GM19452 (cell line): ENCODE data around the gene ZIC3.
"Not testable (repeated sequence)": the region's sequence is repeated elsewhere in the genome, so short reads cannot be mapped to it uniquely, and the experiment has no call there.

Experiments used
- ATAC-seq: cut with Tn5 transposase; IDR thresholded peaks from one replicate; pipeline ENCODE4 v1.9.1; 2021; ENCODE audit not compliant: unreplicated experiment

Gene ZIC3

DNA sequence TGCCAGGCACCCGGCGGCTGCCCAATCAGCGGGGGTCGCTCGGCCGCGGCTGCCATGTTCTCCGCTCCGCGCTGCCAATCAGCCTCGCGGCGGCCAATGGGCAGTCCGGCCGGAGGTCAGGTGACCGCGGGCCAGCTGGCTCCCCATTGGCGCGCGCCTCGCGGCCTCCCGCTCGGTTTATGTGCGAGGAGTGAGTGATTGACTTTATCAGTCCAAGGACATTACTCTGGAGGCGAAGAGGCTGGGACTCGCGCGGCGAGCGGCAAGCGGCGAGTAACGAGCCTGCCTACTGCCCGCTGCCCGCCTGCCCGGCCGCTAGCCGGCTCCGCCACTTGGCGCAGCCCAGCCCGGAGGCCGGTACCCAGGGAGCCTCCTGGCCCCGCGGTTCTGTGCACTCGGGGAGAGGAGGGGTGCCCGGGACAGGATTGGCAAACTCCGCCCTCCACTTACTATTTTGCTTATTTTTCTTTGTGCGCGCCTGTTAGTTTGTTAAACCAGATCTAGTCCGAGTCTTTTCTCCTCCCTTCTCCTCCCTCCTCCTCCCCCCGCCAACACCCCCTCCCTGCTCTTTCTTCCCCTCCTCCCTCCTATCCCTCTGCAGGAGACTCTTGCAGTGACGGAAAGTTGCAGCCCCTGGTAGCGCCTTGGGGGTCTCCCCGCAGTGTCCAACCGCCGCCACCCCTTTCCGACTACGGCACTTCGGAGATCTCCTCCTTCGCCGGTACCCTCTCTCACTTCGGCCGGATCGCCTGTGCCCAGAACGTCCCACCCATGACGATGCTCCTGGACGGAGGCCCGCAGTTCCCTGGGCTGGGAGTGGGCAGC is at the start of gene ZIC3:
Gene ZIC3 (plus strand): TSS at position 207 of the 825 bp plus-strand sequence. CDS start 565 bp downstream, at position 772.
- no peak for ATAC-seq

DNA sequence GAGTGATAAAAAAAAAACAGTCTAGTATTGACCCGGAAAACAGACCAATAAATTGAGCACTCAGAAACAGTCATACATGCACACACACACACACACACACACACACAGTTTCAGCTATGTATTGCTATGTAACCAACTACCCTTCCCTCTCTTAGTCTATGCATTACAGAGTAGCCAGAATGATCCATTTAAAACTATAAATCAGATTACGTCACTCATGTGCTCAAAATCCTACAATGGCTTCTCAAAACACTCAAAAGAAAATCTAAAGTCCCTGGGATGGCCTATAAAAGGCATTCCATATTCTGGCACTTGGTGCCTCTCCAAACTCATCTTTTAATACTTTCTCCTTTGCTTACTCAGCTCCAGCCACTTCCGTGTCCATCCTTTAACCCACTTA is 46.5 kb upstream of the ZIC3 start:
- no peak for ATAC-seq

DNA sequence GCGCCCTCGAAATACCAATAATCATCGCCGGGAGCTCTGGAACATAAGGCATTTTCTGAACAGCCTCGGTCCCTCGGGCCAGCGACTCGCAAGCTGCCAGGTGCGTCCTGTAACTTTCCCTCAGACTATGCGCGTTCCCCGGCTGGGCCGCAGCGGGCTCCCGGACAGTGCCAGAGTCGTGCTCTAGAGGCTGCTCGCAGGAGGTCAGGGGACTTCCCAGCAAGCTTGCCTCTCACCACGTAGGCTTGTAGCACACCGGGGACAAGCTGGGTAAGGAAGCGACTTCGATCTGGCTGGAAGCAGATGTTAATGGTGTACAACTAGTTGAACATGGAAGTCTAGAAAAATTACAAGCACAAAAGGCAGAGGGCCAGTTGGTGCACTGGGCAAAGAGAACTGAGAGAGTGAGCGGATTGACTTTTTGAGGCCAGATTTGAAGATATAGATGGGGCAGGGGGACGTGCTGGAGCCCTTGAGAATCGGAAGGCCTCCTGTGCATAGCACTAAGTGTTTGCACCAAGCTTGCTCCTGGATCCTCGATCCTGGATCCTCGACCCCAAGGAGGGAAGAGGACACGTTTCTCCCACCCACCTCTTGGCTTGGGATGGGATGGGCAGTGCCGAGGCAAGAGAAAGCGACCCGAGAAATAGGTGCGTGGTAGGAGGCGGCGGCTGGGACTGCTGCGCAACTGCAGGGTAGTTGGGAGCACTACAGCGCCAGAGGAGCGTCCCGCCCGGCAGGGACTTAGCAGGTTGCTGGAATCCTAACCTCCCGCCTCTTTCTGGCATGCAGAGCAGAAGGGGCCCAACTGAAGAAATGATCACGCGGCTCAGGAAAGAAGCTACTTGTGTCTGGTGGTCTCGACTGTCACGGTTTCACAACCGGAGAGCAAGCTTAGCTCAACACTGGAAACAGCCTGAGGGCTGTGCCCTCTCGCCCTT is 19.9 kb upstream of the ZIC3 start:
- ATAC-seq = no peak

DNA sequence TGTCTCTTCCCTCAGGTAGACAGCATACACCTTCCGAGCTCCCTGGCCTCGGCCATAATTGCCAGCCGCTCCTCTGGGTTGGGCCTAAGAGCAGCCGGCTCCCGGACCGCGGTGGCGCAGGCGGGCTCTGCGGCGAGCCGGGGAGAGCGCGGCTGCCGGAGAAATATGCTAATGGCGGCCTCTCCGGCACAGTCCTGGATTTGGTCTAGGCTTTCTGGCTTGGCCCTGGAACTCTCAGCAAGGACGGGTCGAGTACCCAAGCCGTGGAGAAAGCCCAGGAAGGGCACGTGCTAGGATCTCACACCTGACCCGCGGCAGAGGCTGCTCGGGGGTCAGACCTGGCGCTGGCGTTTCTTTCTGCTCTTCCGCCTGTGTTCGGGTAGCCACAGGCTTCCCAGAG is 18.6 kb upstream of the ZIC3 start:
- no peak for ATAC-seq

DNA sequence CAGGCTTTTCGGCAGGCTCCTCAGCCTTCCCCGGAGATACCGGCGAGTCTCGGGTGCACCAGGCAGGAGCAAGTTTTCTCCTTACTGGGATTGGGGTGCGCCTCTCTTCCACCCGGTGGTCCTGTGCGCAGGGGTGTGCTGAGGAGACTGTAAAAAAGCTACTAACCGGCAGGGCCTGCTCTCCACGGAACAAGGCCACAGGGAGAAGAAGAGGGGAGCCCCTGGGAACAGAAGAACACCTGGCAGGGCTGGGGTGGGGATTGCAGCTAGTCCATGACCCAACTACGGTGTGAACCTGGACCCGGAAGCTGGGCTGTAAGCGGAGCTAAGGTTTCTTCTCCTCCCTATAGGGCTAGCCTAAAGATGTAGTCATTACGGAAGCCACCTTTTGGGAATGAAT is 17.7 kb upstream of the ZIC3 start:
- no peak for ATAC-seq

DNA sequence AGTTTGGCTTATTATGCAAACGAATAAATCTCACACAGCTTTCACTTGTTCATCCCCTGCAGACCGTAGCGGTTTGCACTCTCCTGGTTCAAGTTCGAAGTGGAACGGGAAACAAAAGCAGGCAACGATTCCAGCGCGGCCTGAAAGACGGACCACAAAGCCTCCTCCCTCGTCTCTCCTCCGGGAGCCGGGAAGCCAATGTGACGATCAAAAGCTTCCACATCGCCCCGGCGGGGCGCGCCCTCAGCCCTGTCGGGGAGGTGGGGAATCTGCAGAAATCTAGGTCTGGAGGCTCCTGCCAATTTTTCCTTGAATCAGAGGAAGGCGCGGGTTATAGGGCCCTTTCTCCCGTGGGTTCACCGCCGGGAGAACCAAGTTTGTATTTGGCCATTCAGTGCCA is 16.9 kb upstream of the ZIC3 start:
- no peak for ATAC-seq

DNA sequence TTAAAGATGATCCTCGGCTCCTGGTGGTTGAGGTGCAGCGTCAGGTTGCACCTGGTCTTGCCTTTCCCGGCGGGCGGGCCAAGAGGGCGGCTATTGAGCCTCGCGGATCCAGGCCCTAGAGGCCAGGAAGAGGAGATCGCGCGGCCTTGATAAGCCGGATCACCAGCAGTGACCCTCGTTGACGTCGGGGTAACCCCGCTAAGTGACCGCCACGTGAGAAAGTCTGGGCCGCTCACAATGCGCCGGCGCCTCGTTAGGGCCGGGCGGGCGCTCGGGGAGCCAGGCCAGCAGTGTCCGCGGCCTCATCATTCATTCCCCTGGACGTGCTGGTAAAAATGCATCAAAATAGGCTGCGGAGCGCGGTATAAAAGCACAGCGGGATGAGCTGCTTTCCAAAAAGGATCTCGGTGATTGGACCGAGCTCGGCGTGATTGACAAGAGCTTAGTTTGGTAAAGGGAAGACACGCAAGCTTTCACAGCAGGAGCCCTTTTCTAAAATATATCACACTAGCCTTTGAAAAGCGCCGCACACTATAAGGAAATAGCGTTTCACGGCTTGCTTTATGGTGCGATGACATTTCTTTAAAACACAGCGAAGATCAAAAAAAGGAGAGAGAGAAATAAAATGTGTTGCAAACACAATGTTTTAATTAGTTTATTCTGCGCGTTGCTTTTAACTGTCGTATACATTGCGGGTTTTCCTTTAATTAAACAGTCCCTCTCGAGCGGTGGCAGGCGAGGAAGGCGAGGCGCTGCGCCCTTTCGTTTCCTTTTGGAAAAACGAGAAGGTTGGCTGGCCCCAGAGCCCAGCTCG is 15.9 kb upstream of the ZIC3 start:
- no peak for ATAC-seq

DNA sequence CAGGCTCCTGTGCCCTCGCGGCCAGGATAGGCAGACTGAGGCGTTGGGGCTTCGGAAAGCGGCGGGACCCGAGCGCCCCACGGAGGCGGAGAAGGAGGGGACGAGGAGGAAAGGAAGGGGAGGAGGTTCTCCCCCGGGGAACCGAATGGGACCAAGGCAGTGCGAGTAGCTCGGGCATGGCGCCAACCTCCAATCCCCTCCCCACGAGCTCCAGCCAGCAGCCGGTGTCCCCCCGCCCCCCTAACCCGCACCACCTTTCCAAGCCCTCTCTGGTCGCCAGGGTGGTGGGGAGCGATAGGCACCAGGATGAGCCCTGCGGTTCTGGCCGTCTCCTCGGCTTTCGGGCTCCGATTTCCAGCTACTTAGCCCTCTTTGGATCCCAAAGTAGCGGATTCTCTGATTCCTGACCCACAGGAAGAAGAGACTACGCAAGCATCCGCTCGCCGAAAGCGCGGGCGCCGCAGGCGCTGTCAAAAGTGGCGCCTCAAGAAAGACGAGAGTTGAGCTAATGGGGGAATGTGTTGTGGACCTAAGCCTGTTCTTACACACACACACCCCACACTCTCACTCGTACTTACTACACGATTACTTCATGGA is 15.2 kb upstream of the ZIC3 start:
- ATAC-seq = no peak

DNA sequence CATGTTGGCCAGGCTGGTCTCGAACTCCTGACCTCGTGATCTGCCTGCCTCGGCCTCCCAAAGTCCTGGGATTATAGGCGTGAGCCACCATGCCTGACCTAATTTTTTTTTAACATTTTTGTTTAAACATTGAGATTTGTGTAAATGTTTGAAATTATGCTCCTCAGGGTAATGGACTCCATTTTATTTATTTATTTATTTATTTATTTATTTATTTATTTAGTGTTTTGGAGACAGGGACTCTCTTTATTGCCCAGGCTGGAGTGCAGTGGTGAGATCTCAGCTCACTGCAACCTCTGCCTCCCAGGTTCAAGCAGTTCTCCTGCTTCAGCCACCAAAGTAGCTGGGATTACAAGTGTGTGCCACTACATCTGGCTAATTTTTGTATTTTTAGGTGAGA is 13.8 kb upstream of the ZIC3 start:
- not testable (repeated sequence) for ATAC-seq

DNA sequence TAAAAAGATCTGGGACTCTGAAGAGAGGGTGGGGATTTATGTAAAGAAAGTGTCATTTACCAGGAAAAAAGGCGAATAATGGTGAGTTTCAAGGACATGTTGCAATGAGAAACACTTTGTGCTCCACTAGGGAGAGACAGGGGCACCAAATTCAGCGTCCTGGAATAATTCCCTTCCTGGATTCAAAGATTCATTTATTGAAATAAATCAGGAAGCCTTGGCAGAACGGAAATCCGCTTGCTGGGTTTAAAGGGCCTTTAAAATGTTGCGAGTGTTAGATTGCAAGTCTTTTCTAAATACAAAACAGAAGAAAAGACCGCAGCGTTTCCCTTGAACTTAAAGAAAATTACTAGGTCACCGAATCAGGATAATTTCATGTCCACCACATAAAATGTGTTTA is 3.8 kb upstream of the ZIC3 start:
- no peak for ATAC-seq

DNA sequence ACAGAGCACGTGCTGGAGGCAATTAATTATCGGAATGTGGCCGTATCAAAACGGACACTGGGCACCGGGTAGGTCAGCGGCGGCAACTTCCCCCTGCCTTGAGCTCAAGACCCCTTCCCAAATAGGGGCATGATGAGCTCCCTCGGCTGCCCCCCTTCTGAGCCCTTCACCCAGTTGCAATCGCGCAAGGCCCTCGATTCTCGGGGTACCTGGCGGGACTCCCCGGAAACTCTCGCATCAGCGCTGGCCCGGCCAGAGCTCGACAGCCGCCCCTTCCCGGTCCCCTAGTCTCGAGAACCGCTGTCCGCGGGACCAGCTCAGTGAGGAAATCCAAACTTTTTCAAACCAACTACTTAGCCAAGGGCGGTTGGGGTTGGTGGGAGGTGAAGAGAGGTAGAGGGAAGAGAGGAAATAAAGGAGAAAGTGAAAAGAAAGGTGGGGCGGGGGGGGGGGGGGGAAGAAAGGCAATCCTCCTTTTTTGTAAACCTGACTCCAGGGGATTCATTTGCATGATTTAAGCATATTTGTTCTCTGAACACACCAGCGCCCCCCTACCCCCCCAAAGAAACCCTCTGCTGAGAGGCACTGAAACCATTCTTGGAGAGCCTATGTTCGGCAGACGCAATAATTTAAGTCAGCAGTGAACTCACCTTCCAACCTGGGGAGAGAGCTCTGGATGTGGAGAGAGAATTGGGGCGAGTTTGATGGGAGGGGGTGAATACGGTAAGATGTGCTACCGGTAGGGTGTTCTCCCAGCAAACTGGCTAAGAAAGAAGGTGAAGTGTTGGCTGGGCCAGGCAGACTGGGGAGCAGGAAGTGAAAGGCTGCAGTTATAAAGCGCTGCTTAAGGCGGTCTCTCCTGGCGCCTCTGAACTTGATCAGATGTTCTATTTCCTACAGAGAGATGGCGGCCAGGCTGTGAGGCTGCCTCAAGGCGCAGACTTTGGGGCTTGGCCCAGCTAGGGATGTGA is 2.0 kb upstream of the ZIC3 start:
- no peak for ATAC-seq

DNA sequence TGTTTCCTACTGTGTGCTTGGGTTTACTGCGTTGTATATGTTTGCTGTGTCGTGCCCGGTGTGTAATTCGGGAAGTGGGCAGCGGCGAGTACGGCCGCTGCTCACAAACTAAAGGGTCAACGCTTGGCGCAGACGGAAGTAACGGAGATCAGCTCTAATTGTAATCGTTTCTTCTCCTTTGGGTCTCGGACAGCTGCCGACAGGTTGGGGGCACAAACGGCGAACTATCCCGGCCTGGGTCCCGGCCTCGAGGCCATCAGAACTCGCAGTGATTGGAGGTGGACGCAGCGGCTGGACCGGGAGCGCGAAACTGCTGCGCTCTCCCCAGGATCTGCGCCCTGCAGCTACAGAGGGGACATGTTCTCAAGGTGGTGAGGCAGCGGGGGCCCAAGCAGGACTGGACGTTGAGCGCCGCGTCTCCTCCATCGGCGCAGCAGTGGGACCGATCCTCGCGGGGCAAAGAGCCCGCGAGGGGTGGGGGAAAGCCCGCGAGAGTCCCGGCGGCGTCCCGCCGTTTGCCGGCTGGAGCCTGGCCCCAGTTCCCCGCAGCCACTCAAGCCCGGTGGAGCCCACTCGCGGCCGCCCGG is 516 bp upstream of the ZIC3 start:
- no peak for ATAC-seq

DNA sequence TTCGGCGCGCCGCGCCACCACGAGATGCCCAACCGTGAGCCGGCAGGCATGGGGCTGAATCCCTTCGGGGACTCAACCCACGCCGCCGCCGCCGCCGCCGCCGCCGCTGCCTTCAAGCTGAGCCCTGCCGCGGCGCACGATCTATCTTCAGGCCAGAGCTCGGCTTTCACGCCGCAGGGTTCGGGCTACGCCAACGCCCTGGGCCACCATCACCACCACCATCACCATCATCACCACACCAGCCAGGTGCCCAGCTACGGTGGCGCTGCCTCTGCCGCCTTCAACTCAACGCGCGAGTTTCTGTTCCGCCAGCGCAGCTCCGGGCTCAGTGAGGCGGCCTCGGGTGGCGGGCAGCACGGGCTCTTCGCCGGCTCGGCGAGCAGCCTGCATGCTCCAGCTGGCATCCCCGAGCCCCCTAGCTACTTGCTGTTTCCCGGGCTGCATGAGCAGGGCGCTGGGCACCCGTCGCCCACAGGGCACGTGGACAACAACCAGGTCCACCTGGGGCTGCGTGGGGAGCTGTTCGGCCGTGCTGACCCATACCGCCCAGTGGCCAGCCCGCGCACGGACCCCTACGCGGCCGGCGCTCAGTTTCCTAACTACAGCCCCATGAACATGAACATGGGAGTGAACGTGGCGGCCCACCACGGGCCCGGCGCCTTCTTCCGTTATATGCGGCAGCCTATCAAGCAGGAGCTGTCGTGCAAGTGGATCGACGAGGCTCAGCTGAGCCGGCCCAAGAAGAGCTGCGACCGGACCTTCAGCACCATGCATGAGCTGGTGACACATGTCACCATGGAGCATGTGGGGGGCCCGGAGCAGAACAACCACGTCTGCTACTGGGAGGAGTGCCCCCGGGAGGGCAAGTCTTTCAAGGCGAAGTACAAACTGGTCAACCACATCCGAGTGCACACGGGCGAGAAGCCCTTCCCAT is 1.1 kb downstream of the ZIC3 start:
- ATAC-seq = no peak

DNA sequence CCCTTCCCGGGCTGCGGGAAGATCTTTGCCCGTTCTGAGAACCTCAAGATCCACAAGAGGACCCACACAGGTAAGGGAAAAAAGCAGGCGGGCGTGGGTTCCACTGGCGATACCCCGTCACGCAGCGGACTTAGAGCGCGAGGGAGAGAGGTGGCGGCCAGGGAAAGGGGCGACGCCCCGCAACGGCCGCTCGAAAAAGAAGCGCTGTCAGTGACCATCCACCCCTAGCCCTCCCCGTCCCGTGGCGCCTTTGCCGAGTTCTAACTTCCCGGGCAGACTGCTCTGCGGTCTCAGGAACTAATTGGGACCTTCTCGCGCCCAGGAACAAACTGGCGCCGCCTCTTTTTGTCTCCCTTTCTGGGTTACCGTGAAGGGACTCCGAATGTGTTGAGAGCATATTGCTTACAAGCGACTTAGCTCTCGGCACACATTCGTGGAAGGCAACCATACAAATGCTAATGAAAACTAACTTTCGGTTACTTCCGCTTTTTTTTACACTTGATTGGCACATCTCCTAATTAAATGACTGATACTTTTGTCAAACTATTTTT is 1.8 kb downstream of the ZIC3 start:
- ATAC-seq = no peak

DNA sequence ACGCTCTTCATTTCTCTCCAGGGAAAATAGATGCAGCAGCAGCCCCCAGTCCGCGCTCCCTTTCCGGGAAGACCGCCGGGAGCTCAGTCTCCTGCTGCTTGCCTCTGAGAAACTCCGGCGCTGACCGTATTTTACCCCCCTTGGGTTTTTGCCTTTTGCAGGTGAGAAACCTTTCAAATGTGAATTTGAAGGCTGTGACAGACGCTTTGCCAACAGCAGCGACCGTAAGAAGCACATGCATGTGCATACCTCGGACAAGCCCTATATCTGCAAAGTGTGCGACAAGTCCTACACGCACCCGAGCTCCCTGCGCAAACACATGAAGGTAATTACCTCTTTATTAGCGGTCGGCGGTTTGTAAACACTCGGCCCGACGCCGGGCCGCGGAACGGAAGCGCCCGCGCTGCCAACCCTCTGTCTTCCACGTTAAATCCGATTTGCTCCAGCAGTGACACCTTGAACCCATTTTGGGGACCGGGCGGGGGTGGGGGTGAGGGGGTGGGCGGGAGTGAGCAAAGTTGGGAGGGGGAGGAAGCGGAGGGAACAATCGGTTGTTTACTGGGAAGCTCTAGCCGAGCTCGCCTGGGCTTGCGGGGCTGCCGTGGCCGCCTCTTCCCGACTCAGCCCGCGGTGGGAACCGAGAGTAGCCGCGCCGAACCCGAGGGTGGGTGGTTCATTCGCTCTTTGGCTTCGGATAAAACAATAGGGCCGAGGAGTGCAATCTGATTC is 3.0 kb downstream of the ZIC3 start:
- ATAC-seq = no peak

DNA sequence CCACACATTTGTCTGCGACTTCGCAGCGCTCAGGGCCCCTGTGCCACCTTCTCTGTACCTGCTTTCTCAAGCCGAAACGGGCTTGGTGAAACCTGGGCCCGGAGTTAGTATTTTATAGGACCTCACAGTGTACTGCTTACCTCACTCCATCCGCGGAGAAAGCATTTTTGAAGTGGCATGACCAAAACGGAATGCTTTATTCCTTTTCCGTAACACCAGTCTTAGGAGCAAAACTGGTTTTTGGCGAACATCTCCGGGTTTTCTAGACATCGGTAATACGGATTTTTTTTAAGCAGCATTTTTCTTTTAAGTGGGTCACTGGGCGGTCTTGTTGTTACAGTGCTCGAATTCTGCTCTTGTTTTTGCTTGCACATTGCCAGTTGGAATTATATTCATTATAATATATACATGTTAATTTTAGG is 3.6 kb downstream of the ZIC3 start:
- ATAC-seq = no peak
